IPS-NIHi7 (cell line): ENCODE results near the gene MYOC.
A peak's percentile ranks its signal among the peaks of the same experiment; 100 is the strongest.
"Not testable (repeated sequence)": the region's sequence is repeated elsewhere in the genome, so short reads cannot be mapped to it uniquely, and the experiment has no call there.

Experiments used
- DNase-seq: peaks from one replicate; pipeline ENCODE4 v3.0.0; 2012; ENCODE audit warnings: mixed read lengths; ENCODE audit errors: extremely low spot score

Gene MYOC

GRCh38 chr1:171653796-171654195 lies 1.3 kb upstream of the MYOC start:
- DNase-seq, result no peak

- no peak for DNase-seq
Measured at GRCh38 chr1:171646249-171646560, 6.3 kb downstream of the MYOC start.

- DNase-seq, result no peak
Measured at GRCh38 chr1:171645553-171646248, 6.8 kb downstream of the MYOC start.

GRCh38 chr1:171644805-171645483 lies 7.5 kb downstream of the MYOC start:
- DNase-seq, result peak; percentile 76

GRCh38 chr1:171643156-171643555 lies 9.3 kb downstream of the MYOC start:
- DNase-seq, result no peak

- no peak for DNase-seq
Measured at GRCh38 chr1:171642197-171642596, 10.3 kb downstream of the MYOC start.

GRCh38 chr1:171641076-171641864 lies 11.2 kb downstream of the MYOC start:
- DNase-seq, result peak; percentile 63

GRCh38 chr1:171640225-171640624 lies 12.3 kb downstream of the MYOC start:
- no peak for DNase-seq

GRCh38 chr1:171637928-171638576 lies 14.4 kb downstream of the MYOC start:
- DNase-seq, result no peak

GRCh38 chr1:171636141-171636540 lies 16.3 kb downstream of the MYOC start:
- DNase-seq, result peak; percentile 55

GRCh38 chr1:171635661-171636060 lies 16.8 kb downstream of the MYOC start:
- DNase-seq, result no peak

GRCh38 chr1:171628225-171628624 lies 24.3 kb downstream of the MYOC start:
- DNase-seq, result no peak

- no peak for DNase-seq
Measured at GRCh38 chr1:171627020-171627419, 25.5 kb downstream of the MYOC start.

- DNase-seq, result no peak
Measured at GRCh38 chr1:171625225-171625624, 27.3 kb downstream of the MYOC start.

GRCh38 chr1:171623651-171624331 lies 28.7 kb downstream of the MYOC start:
- no peak for DNase-seq

GRCh38 chr1:171622152-171622462 lies 30.4 kb downstream of the MYOC start, which contains the start of gene MYOCOS:
TSS of gene MYOCOS (plus strand) at chr1:171622243. CDS start at chr1:171623884, 1,641 bp downstream.
- DNase-seq, result no peak

- no peak for DNase-seq
Measured at GRCh38 chr1:171616586-171616985, 35.9 kb downstream of the MYOC start.

- DNase-seq, result not testable (repeated sequence)
Measured at GRCh38 chr1:171615122-171615906, 37.2 kb downstream of the MYOC start.

- DNase-seq, result no peak
Measured at GRCh38 chr1:171613282-171613681, 39.2 kb downstream of the MYOC start.

GRCh38 chr1:171611306-171611705 lies 41.2 kb downstream of the MYOC start:
- DNase-seq, result no peak

GRCh38 chr1:171610385-171610784 lies 42.1 kb downstream of the MYOC start:
- DNase-seq, result no peak
